PC-3 (cell line): ENCODE results near the gene CCDC177.

Experiments
- CTCF ChIP-seq: fragments of 300-600 bp; sonication (generic); conservative IDR thresholded peaks from 2 replicates; pipeline ENCODE4 v1.5.1; 2017; ENCODE audit warnings: antibody characterized with exemption, low read depth, mild to moderate bottlenecking, low read length
- EZH2 ChIP-seq: fragments of 300-600 bp; sonication (generic); IDR thresholded peaks from one replicate; pipeline ENCODE4 v1.6.1; 2017; ENCODE audit warnings: antibody characterized with exemption, mild to moderate bottlenecking, low read length; ENCODE audit not compliant: unreplicated experiment
- EZH2phosphoT487 ChIP-seq: fragments of 300-600 bp; sonication (generic); IDR thresholded peaks from 2 replicates; pipeline ENCODE4 v1.6.1; 2018; ENCODE audit warnings: mild to moderate bottlenecking, antibody characterized with exemption, low read length, borderline replicate concordance

GRCh38 chr14:69572841-69573135, 1.9 kb downstream of the CCDC177 start:
- TF ChIP-seq CTCF (no peak), EZH2phosphoT487 (no peak), EZH2 (no peak)
